Measurements from ENCODE around the gene DUSP1.
A peak's percentile ranks its signal among the peaks of the same experiment; 100 is the strongest.
"Not testable (repeated sequence)": the region's sequence is repeated elsewhere in the genome, so short reads cannot be mapped to it uniquely, and the experiment has no call there.

Gene DUSP1

DNA sequence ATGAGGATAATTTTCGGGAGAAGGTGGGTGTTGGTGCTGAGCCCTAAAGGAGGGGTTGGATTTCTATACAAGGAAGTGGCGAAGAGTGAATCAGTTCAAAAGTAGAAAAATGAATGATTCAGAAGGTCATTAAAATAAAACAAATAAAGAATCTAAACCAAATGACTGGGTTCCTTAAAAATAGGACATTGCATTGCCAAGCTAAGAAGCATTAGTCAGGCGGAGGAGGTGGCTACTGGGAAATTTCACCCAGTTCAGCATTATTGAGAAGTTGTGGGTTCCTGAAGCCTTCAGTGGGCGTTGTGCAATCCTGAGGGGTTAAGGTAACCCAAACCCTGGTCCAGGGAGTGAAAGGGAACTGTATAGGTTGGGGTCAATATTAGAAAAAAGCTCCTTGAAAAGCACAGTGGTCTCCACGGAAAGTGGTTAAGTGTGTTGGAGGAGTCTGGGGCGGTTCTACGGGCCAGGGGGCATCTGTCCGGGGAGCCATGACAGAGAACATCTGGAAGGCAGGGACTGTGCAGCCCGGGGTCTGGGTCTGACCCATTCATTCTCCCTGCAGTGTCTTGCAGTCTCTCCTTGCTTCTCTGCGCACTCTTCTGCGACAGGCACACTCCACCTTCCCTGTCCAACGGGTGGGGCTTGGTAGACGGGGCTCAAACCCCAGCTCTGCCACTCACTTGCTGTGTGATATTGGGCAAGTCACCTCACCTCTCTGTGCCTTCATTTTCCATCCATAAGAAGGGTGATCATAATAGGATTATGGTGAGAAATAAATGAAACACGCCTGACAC, 27.6 kb upstream of the DUSP1 start:
- DNase-seq, result peak in 4 of 56 donors; percentile 14 to 23 (median 17)

DNA sequence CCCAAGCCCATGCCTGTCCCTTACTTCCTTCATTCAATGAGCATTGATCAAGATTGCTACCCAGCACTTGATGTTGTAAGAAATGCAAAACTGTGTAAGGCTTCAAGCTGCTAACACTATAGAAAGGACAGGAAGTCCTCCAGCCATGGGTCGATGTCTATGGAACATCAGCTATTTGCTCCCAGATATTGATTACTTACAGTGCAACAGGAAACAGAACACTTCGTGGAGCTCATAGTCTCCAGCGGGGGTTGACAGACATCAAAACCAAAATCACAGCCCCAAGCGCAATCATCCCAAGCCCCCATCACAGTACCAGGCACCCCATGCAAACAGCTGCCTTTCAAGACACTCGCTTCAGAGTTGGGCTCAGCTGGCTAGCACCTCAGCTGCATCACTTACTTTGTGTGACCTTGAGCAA, 26.8 kb upstream of the DUSP1 start:
- no peak for DNase-seq

DNA sequence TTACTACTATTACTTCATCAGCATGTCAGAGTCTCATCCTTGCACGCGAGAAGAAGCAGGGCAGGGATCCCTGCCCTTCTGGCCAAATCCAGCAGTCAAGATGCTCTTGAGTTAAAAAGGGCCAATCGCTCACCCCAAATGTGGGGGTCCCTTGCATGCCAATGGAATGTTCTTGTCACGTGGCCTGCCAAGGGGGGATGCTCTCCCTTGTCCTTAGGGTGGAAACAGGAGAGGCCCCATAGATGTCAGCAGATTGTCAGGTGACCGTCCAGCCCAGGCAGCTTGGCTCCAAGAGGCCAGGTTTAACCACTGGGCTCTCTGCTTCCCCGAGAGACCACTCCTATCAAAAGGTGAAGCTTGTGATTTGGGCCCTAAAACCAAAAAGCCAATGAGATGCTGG, 25.3 kb upstream of the DUSP1 start:
- no peak for DNase-seq

DNA sequence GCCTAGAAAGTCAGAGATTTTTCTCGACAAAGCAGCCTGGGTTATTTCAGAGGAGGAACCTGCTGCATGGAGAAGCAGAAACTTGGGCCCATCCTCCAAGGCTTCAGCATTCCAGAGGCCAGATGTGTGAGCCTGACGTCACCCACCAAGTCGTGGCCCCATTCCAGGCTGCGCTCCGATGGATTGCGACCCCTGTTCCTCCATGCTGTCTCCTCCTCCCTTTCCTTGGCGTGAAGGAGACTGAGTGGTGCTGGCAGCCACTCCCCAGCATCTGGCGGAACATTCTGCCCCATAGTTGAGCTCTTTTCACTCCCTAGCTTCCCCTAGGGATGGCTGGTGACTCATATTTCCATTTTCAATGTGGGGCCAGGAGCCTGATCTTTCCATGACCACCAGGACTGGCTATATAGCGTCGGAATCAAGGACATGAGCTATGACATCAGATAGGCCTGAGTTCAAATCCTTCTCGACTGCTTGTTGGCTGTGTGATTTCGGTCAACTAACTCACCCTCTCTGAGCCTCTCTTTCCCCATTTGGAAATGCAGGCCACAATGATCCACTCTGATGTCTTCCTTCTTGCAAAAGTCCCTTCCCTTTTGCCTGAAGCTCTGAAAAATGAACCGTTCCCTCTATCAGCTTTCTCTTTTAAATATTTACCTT, 24.5 kb upstream of the DUSP1 start:
- peak in 3 of 56 donors; percentile 16 to 38 (median 23) for DNase-seq

DNA sequence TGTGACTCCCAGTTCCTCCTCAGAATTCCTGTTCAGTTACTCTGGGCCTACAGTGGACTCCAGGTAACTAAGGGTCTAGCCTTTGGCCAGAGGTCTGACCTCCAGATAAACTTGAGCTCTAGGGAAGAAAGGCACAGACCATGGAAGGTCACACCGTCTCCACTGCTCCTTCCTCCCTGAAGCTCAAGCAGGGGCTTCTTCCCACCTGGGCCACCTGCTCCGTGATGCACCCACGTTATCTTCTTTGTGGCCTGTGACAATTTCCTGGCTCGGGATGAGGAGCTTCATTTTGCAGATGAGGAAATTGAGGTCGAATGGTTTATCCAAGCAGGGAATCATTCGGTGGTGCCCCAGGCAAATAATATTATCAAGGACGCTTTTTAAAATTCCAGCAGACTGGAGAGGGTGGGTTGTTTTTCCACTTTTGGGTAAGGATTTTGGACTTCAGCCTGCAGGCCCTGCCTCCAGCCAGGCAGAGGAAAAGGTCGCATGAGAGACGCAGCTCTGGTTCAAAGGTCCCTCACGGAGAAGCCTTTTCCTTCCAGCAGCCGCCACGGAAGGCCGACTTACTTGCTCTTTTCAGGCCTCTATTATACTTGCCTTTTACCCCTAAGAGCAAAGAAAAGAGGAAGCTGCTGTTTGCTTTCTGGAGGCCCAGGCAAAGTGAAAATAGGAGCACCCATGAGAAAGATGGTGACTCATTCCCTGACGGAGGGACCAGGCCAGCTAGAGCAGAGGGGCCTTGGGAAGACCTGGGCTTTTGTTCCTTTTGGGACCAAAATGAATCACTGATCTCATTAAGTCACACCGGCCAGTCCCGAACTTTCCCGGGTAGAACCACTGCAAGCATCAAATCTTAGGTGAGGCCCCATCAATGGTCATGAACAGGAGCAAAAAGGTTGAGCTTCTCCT, 22.8 kb upstream of the DUSP1 start:
- DNase-seq, result no peak

DNA sequence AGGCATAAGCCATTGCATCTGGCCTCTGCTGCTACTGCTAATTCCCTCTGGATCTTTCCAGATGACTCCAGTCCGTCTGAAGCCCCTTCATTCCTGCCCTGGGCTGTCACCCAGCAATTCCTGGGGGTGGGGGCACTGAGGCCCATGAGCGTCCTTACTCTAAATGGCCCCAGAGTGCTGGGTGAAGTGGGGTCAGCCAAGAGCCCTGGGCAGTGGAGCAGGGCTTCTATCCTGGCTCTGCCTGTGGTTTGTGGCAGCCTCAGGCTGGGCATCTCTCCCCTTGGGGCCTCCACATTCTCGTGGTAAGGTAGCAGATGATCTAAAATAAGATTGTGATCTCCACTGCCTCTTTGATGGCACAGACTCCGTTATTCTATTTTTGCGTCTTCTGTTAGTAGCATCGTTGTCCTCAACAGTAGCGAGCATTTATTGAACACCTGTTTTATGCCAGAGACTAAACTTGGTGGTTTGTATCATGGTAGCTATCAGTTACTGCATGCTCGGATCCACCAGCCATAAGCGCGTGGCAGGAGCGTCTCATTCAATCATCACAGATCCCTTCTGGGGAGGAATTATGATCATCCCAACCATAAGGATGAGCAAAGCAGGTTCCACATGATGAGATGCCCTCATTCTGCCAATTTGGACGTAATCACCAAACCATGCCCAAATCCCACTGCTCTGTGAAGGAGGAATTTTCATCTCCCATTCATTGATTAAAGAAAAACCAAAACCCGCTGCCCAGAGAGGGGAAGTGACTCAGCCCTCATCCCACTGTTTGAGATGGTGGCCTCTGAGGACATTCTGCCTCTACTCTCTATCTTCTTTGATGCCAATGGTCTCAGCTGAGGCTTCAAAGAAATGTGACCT, 21.9 kb upstream of the DUSP1 start:
- no peak for DNase-seq

DNA sequence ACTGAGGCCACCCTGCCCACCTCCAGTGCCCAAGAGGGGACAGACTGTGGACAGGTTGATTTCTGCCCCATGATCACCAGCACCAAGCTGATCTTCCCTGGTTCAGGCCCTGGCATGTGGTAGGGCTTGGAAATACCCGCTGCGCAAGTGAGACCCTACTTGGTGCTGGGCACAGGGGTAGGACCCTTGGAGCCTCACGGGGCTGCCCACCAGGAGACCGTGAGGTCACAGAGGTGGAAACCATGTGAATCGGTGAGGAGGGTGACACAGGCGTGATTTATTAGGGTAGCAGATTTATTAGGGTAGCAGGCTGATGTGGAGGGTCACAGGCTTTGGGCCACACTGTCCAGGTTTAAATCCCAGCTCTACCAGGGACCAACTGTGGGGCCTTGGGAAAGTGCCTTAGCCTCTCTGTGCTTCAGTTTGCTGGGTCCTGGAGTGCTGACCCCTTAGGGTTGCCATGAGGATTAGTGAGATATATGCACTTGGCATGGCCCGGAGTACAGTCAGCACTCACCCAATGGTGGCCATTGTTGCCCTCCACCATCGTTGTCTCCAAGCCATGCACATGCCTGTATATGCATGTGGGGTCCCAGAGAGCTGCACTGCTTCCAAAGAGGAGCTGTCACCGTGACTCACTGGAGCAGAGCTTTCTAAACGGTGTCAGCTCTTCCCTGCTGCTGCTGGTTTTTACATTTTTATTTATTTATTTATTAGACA, 20.9 kb upstream of the DUSP1 start:
- DNase-seq, result no peak

DNA sequence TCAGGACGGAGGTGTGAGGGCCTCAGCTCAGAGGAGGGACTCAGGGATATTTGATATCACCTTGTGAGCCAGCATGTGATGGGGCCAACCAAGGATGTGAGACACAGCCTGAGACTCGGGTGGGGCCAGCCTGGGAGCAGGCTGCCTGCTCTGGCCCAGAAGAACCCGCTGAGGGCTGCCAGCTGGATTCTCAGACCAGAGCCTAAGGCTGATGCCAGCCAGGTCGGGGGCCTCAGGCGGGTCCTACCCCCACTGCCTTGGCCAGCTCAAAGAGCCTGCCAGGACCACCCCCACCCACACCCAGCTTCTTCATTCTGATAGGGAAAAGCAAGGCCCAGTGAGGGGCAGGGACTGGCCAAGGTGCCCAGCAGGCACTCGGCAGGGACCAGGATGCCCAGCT, 20.3 kb upstream of the DUSP1 start:
- no peak for DNase-seq

DNA sequence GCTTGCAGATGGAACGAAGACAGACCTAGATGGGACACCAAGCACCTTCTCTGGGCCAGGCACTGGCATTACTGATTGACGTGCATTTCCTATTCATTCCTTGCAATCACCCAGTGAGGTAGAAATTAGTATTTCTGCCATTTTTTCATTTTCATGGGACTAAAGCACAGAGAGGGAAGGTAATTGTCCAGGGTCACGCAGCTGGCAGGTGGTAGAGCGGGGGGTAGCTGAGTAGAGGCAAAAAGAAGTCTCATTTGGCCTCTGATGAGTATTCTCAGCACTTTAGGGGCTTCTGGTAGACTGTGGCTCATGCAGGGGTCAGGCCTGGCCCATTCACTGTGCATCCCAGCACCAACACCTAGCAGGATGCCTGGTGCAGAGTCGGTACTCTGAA, 19.5 kb upstream of the DUSP1 start:
- no peak for DNase-seq

DNA sequence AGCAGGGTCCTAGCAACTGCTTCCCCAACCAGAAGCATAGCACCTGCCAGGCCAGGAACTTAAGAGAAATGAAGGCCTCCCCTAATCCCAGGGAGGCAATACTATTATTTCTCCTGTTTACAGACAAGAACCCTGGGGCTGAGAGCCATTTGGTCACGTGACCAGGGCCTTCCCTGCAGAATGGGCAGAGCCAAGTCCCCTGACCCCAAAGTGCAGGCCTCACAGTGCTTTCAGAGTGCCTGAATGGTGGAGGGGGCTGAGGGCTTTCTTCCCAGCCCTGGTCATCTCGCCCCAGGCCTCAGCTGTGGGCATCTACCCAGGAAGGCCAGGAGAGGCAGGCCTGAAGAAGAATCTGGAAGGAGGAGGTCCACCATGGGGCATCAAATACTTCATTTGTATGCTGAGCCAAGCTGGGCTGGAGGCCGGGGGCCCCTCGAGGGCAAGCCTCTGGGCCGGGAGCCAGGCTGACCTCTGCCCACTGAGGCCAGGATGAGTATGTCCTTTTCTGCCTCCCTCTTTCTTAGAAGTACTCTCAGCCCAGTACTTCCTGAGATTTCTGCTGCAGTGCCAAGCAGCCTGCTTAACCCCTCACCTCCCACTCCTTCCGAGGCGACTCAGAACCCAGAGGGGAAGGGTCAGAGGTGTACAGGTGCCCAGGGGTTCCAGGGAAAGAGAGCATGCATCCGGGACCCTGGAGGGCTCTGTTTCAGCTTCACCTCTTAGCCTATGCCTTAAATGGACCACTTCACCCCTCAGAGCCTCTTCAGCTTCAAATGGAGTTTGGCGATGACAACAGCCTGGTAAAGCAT, 18.9 kb upstream of the DUSP1 start:
- peak in 23 of 56 donors; percentile 17 to 87 (median 42) for DNase-seq

DNA sequence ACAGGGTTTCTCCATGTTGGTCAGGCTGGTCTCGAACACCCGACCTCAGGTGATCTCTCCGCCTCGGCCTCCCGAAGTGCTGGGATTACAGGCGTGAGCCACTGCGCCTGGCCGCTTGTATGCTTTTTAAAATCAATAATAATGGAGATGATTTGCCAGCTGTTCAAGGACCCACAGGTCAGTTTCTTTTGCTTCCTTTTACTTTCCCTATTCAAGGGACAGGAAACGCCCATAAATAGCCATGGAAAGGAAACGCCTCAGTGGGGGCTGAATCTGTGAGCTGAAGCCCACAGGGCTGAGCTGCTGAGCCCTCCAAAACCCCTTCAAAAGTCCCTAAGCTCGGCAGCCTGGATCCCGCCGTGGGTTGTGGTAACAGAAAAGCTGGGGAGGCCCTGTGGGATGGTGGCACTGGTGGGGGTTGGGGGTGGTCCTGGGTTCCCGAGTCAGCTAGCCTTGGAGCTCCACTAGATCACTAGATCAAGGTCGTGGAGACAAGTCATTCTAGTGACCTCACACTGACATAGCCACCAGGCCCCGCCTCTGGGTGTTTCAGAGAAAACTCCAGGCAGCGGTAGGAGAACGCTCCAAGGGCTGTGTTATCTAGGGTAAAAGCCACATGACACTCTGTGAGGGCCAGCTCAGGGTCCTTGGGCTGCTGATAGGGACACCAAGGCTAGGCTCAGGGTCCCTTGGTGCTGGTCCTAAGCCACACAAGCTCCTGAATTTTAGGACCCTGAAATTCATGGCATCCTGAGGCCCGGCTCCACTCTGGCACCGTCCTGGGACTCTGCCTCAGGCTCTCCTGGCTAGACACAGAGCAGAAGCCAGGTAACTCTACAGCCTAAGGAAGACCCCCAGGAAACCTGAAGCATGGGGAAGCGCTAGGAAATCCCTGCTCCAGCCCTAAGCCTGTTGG, 18.0 kb upstream of the DUSP1 start:
- DNase-seq, result peak in 3 of 56 donors; percentile 28 to 30 (median 29)

DNA sequence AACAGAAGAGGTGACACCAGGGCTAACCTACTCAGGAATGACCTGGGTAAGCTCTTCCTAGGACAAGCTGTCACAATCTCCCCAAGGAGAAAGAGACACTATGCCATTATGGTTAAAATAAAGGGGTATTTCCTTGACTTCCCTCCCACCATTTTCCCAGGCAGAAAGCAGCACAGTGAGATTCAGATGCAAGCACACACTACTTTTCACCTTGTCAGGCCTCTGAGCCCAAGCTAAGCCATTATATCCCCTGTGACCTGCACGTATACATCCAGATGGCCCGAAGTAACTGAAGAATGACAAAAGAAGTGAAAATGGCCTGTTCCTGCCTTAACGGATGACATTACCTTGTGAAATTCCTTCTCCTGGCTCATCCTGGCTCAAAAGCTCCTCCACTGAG, 16.5 kb upstream of the DUSP1 start:
- not testable (repeated sequence) for DNase-seq

DNA sequence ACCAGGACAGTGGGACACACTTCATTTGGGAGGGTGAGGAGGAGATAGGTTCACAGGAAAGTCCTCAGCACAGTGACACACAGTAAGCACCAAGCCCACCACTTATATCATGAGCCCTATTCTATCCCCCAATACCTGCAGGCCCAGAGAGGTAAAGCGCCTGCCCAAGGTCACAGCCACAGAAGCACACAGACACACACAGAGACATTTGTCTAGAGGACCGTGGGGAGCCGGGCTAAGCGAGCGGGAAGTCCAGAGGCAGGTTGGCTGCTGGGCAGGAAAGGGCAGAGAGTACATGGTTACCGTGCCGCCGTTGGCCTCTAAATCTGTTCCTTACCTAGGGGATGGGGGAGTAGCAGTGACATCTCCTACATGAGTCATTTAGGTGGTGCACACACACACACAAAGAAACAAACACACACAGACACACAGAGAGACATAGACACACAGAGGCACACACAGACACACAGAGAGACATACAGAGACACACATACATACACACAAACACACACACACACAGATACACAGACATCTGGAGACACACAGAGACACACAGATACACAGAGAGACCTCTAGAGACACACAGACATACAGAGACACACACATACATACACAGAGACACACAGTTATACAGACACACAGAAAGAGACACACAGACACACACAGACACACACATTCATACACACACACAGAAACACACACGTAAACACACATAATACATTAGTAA, 15.9 kb upstream of the DUSP1 start:
- DNase-seq, result no peak

DNA sequence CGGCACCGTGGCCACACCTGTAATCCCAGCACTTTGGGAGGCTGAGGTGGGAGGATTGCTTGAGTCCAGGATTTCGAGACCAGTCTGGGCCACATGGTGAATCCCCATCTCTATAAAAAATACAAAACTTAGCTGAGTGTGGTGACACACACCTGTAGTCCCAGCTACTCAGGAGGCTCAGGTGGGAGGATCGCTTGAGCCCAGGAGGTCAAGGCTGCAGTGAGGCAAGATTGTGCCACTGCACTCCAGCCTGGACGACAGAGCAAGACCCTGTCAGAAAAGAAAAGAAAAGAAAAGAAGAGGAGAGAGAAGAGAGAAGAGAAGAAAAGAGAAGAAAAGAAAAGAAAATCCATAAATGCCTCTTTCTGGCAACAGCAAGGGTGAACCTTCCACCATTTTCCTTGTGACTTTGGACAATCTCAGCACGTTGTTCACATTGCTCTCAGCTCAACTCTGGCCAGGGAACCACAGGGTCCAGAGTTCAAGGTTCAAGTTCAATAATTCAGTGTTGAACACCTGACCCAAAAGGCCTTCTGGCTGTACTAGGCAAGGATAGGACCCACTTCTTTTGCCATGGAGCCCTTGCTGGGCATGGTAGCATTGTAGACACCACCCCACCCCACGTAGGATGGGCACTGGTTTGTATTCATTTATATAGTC, 14.6 kb upstream of the DUSP1 start:
- DNase-seq, result no peak

DNA sequence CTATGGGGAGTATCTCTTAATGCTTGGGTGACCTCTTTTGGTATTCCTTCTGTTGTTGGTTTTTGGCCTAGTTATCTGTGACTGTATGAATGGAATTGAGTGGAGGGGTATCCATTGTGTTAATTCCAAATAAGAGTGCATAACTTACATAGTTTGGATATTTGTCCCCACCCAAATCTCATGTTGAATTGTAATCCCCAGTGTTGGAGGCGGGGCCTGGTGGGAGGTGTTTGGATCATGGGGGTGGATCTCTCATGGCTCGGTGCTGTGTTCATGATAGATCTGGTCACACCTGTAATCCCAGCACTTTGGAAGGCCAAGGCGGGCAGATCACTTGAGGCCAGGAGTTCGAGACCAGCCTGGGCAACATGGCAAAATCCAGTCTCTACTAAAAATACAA, 13.2 kb upstream of the DUSP1 start:
- not testable (repeated sequence) for DNase-seq

DNA sequence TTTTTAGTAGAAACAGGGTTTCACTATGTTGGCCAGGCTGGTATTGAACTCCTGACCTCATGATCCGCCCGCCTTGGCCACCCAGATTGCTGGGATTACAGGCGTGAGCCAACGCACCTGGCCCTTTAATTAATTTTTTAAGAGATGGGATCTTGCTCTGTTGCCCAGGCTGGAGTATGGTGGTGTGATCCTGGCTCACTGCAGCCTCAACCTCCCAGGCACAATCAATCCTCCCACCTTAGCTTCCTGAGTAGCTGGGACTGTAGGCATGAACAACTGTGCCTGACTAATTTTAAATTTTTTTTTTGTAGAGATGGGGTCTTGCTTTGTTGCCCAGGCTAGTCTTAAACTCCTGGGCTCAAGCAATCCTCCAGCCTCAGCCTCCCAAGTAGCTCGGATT, 12.3 kb upstream of the DUSP1 start:
- DNase-seq, result not testable (repeated sequence)

Measured in amygdala (tissue), 56 donors.